Right hindlimb (tissue), 1 donor: ENCODE measurements around the gene CCDC88B.
A peak's percentile ranks its signal among the peaks of the same experiment; 100 is the strongest.

Source experiments
- DNase-seq: peaks from one replicate; pipeline ENCODE4 v3.0.0-alpha.2; 2018

The CCDC88B gene

DNA sequence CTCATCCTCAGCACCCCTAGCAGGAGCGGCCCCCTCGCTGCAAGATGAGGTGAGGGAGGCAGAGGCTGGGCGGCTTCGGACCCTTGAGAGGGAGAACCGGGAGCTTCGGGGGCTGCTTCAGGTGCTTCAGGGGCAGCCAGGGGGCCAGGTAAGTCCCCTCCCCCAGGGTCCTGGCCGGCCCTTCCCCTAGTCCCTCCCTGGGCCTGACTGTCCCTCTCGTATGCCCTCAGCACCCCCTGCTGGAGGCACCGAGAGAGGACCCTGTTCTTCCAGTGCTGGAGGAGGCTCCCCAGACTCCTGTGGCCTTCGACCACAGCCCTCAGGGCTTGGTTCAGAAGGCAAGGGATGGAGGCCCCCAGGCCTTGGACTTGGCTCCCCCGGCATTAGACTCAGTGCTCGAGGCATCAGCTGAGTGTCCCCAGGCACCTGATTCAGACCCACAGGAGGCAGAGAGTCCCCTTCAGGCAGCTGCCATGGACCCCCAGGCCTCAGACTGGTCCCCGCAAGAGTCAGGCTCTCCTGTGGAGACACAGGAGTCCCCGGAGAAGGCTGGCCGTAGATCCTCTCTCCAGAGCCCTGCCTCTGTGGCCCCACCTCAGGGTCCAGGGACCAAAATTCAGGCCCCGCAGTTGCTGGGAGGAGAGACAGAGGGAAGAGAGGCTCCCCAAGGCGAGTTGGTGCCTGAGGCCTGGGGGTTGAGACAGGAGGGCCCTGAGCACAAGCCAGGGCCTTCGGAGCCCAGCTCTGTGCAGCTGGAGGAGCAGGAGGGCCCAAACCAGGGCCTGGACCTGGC, 4.0 kb downstream of the CCDC88B start:
- peak; percentile 21 for DNase-seq

- DNase-seq = peak; percentile 71
Measured at GRCh38 chr11:64344787-64345186, 4.8 kb downstream of the CCDC88B start.

DNA sequence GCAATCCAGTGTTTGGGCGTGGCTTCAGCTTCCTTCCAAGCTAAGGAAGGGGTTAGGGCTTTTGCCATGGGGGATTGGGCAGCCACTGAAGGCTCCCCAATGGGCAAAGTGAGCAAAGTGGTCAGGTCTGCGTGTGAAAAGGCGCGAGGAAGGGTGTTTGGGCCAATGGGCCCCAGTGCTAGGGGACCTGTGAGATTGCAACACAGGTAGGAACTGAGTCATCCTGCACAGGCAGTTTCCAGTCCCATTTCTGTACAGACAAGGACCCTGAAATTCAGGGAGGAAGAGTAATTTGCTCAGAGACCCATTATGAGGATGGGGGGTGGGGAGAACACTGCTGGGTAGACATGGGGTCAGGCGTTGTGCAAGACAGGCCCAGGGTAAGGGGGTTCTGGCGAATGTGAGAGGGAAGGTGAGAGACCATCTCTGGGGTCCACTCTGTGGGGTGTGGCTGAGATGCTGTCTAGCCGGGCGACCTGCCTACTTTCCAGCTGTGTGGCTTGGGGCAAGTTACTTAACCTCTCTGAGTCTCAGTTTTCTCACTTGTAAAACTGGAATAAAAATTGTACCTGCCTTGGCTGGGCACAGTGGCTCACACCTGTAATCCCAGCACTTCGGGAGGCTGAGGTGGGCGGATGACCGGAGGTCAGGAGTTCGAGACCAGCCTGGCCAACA, 7.3 kb downstream of the CCDC88B start:
- DNase-seq = no peak

GRCh38 chr11:64348383-64349024, 8.5 kb downstream of the CCDC88B start:
- no peak for DNase-seq

DNA sequence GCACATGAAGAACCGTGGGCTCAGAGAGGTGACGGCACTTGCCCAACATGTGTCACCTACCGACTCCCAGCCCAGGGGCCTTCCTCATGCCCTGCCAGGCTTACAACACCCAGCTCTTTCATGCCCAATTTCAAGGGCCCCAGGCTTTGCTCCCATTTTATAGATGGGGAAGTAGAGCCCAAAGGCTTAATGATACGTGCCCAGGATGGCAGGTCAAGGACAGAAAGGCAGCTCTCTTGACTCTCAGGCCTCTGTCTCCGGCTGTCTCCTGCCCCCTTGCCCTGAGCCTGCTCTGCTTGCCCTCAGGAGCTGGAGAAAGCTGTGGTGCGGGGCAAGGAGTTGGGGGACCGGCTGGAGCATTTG, 9.0 kb downstream of the CCDC88B start:
- DNase-seq = no peak

GRCh38 chr11:64349404-64349803, 9.4 kb downstream of the CCDC88B start:
- no peak for DNase-seq

GRCh38 chr11:64351136-64351631, 11.2 kb downstream of the CCDC88B start:
- no peak for DNase-seq

DNA sequence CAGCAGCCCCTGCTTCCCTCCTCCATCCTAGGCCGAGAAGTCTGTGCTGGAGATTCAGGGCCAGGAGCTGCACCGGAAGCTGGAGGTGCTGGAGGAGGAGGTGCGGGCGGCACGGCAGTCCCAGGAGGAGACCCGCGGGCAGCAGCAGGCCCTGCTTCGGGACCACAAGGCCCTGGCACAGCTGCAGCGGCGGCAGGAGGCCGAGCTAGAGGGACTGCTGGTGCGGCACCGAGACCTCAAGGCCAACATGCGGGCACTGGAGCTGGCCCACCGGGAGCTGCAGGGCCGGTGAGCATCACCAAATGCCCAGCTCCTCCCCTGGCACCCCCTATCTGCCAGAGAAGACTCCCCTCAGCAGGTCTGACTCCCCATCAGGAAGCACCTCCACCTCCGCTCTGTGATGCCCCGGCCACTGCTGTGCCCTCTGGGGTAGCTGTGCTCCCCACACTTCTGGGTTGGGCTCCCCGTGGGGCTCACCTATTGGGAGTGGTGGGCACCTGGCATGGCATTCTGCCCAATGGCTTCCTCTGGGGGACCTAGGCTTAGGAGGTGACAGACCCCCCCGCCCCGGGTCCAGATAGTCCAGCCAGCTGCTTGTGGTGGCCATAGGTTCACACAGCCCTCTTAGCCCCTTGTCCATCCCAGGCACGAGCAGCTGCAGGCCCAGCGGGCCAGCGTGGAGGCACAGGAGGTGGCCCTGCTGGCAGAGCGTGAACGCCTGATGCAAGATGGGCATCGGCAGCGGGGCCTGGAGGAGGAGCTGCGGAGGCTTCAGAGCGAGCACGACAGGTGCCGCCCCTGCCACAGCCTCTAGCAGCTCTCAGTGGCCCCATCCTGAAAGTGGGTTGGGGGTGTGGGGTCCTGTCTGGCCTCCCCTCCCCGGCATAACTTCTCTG, 12.3 kb downstream of the CCDC88B start:
- DNase-seq = no peak

DNA sequence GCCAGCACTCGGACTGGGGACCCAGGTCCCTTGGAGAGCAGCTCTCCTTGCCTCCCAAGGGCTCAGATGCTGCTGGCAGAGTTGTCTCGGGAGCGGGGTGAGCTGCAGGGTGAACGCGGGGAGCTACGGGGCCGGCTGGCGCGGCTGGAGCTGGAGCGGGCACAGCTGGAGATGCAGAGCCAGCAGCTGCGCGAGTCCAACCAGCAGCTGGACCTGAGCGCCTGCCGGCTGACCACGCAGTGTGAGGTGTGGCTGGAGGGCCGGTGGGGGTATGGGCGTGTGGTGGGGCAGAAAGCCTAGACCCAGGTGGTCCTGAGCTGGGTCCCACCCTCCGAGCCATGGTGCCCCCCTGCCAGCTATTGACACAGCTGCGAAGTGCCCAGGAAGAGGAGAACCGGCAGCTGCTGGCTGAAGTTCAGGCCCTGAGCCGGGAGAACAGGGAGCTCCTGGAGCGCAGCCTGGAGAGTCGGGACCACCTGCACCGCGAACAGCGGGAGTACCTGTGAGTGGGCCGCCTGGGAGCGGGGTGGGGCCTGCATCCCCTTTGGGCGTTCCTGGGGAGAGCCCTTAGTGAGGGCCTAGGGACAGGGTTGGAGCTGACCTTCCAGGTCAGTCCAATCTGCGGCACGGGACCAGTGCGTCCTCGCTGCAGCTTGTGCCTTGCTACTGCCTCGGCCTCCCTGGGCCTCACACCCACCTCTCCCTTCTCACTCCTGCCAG, 13.2 kb downstream of the CCDC88B start:
- peak; percentile 56 for DNase-seq

DNA sequence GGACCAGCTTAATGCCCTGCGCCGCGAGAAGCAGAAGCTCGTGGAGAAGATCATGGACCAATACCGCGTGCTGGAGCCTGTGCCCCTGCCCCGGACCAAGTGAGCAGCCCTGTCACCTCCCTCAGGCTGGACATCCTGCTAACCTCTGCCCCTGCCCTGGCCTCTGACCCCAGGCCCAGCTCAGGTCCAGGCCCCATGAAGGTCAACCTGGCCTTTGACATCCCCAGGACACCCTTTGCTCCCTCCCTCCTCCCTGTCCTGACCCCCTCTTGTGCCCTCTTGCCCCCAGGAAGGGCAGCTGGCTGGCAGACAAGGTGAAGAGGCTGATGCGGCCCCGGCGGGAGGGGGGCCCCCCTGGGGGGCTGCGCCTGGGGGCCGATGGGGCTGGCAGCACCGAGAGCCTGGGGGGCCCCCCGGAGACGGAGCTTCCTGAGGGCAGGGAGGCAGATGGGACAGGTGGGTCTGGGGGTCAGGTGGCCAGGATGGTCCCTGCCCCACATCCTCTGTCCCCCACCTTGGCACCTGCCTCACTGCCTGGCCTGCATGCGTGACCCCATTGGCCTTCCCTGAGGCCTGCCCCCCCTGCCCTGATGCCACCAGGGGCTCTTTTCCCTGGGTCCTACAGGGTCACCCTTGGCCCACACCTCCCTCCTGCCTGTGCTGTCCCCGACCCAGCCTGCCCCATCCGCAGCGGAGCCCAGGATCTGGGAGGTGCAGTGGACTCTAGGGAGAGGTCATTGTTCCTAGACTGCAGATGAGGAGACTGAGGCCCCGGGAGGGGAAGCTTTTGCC, 13.9 kb downstream of the CCDC88B start:
- no peak for DNase-seq

DNA sequence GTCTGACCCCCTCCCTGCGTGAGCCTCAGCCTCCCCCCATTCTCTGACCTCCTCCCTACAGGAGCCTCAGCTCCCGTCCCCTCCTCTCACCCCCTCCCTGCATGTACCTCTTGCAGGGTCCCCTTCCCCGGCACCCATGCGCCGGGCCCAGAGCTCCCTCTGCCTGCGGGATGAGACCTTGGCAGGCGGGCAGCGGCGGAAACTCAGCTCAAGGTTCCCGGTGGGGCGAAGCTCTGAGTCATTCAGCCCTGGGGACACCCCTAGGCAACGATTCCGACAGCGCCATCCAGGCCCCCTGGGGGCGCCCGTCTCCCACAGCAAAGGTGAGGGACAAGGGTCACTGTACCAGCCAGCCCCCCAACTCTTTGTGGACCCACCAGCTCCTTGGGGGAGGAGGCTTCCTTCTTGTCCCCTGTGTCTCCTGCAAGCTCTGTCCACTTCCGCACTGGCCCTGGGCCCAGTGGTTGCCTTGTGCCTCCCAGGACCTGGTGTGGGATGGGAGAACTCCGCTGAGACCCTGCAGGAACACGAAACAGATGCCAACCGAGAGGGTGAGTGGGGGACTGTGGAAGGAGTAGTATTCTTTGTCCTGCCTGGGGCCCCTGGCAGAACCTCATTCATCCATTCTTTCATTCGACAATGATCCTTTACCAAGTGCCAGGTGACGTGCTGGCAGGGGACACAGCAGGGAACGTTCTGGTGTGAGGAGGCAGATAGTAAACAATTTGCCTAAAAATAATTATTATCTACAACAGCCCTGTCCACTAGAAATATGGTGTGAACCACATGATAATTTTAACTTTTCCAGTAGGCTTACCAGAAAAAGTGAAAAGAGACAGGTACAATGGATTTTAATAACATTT, 15.3 kb downstream of the CCDC88B start:
- DNase-seq = peak; percentile 72

DNA sequence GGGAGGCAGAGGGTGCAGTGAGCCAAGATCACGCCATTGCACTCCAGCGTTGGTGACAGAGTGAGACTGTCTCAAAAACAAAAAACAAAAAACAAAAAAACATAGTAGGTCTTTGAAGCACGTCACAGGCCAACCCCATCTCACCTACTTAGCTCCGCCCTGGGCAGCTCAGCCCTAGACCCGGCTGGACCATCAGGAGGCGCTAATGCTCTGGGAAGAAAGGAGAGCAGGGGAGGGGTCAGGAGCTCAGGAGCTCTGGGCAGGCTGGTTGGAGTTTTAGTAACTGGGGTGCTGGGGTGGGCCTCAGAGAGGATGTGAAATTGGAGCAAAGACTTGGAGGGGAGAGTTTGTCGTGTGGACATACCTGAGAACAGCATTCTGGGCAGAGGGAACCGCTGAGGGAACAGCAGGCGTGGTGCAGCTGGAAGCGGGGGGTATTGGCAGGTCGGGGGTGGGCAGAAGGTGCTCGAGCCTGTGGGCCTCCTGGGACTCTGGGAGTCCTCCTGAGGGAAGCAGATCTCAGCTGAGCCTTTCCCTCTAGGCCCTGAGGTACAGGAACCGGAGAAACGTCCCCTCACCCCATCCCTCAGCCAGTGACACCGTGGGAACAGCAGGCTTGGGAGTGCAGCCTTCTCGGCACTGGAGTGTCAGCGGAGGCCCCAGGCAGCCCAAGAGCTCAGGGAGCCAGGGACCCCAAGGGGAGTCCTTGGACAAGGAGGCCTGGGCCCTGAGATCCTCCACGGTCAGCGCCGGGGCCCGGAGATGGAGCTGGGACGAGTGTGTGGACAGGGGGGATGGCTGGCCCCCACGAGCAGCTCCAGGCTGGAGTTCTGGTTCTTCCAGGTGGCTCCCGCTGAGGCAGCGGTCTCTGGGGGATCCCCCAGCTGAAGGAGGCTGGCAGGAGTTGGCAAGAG, 16.8 kb downstream of the CCDC88B start:
- DNase-seq = no peak

DNA sequence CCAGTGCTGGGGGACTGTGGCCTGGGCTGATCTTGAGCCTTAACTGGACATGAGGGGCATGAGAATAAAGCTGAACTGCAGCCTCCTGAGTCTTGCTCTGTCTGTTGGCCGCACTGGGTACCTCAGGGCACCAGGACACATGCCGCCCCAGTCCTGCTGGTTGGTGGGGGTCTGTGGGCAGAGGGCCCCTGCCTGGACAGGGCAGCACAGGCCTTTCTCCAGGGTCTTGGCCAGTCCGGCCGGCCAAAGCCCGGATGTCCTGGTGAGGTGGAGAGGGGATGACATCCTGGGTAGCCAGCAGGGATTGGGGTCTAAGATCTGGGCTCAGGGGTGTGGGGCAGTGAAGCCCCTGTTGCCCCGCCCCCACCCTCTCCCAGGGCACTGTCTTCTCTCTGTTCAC, 17.4 kb downstream of the CCDC88B start:
- no peak for DNase-seq

DNA sequence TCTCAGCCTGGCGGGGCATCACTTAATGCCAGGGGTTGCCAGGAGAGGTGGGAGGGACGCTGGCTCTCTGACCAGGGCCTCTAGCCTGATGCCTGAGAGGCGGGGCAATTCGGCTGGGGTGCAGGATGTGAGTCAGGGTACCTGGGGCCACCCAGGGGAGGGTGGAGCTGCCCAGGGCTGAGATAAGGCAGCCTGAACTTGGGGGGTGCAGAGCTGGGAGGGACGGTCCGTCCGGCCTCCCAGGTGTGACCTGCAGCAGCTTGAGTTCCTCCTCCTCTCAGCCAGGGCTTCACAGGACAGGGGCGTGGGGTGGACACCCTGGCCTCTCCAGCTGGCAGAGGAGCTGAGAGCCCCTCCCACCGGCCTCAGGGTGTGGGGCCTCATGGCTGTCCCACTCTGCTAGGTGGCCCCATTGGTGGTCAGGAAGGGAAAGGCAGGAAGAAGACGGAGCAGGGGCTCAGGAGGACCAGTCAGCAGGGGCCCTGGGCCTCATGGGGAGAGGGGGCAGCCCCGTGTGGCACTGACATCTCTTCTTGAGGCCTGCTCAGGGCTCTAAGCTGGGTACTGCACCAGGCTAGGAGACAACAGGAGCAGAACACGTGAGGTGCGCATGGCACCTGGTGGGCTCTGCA, 18.0 kb downstream of the CCDC88B start:
- DNase-seq = no peak

GRCh38 chr11:64358536-64358906, 18.5 kb downstream of the CCDC88B start:
- no peak for DNase-seq

DNA sequence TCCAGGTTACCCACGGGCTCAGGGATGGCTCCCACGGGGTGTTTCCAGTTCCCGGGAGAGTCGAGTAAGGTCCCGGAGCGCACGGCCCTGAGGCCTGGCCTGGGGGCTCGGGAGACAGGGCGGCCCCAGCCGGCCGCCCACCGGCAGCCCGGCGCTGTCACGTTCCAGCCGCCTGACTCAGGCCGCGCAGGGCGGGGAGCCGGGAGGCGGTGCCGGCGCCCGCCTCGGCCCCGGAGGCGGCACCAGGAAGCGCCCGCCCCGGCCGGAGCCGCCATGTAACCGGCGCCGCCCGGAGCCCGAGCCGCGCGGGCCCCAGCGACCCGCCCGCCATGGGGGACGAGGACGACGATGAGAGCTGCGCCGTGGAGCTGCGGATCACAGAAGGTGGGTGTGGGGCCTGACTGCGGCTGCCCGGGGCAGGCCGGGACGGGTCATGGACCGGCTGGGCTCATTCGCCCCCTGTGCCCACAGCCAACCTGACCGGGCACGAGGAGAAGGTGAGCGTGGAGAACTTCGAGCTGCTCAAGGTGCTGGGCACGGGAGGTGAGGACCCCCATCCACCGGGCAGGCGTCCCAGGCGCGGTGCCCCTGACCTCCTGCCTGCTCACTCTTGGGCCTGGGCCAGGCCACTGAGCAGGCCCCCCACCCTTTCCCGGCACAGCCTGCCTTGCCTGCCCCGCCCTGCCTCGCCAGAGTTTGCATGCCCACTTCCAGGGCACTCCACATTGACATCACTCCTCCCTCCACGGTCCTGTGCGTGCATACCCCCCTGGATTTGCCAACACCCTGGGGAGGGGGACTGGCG, 19.1 kb downstream of the CCDC88B start, which contains the start of gene RPS6KA4:
TSS of gene RPS6KA4 (plus strand) at position 256 of the 805 bp plus-strand sequence. CDS start at position 330, 74 bp downstream.
- peak; percentile 79 for DNase-seq

- no peak for DNase-seq
Measured at GRCh38 chr11:64359712-64360445, 19.9 kb downstream of the CCDC88B start.
